LNCAP (cell line): ENCODE data around the gene INS.

ENCODE experiments used
- CTCF ChIP-seq: fragments of 450-650 bp; IDR thresholded peaks from 2 replicates; pipeline ENCODE4 v1.5.1; 2017; ENCODE audit warnings: mild to moderate bottlenecking

Gene INS

GRCh38 chr11:2160736-2161259 is at the start of gene INS:
INS (minus strand) TSS chr11:2161209; CDS start chr11:2160971, 238 bp downstream.
- TF ChIP-seq CTCF: no peak

GRCh38 chr11:2210366-2211112 is 49.5 kb upstream of the INS start:
- no peak for TF ChIP-seq CTCF

GRCh38 chr11:2209900-2210321 is 48.9 kb upstream of the INS start:
- no peak for TF ChIP-seq CTCF

GRCh38 chr11:2209370-2209801 is 48.4 kb upstream of the INS start:
- no peak for TF ChIP-seq CTCF

- no peak for TF ChIP-seq CTCF
Observed at GRCh38 chr11:2208691-2209369, 47.8 kb upstream of the INS start.

- no peak for TF ChIP-seq CTCF
Observed at GRCh38 chr11:2207773-2208621, 47.0 kb upstream of the INS start.

GRCh38 chr11:2207212-2207611 is 46.2 kb upstream of the INS start:
- TF ChIP-seq CTCF: no peak
